NCI-H2107 (cell line): ENCODE results near the gene SHANK1.

ENCODE experiments used
- DNase-seq: peaks from one replicate; lab custom pipeline; 2025; lab: John Stamatoyannopoulos, UW

The SHANK1 gene

GRCh38 chr19:50659318-50660087 lies 60.1 kb downstream of the SHANK1 start:
- DNase-seq: no peak

GRCh38 chr19:50658441-50659317 lies 60.9 kb downstream of the SHANK1 start:
- DNase-seq: no peak

- DNase-seq: no peak
These were observed 61.7 kb downstream of the SHANK1 start for GRCh38 chr19:50657712-50658440.

- no peak for DNase-seq
These were observed 62.4 kb downstream of the SHANK1 start for GRCh38 chr19:50657222-50657669.

GRCh38 chr19:50654882-50655281 lies 64.7 kb downstream of the SHANK1 start:
- no peak for DNase-seq

GRCh38 chr19:50652722-50653121 lies 66.9 kb downstream of the SHANK1 start:
- DNase-seq: no peak

- no peak for DNase-seq
These were observed 68.4 kb downstream of the SHANK1 start for GRCh38 chr19:50651174-50651573.

- no peak for DNase-seq
These were observed 69.9 kb downstream of the SHANK1 start, which contains the start of gene C19orf81 for GRCh38 chr19:50649433-50650391. TSS of gene C19orf81 (plus strand) at chr19:50649445. CDS start at chr19:50649445, 0 bp downstream.

GRCh38 chr19:50648659-50649058 lies 70.9 kb downstream of the SHANK1 start:
- no peak for DNase-seq

- no peak for DNase-seq
These were observed 71.6 kb downstream of the SHANK1 start for GRCh38 chr19:50647879-50648615.

- no peak for DNase-seq
These were observed 73.4 kb downstream of the SHANK1 start for GRCh38 chr19:50646074-50646807.

GRCh38 chr19:50645107-50645506 lies 74.5 kb downstream of the SHANK1 start:
- no peak for DNase-seq

GRCh38 chr19:50644315-50644915 lies 75.2 kb downstream of the SHANK1 start:
- no peak for DNase-seq

GRCh38 chr19:50640368-50640767 lies 79.2 kb downstream of the SHANK1 start:
- DNase-seq: no peak

- DNase-seq: no peak
These were observed 80.2 kb downstream of the SHANK1 start, which contains the start of gene SYT3 for GRCh38 chr19:50639121-50640112. TSS of gene SYT3 (minus strand) at chr19:50639881. CDS start at chr19:50637411, 2,470 bp downstream.

- no peak for DNase-seq
These were observed 81.0 kb downstream of the SHANK1 start for GRCh38 chr19:50638600-50638999.

- no peak for DNase-seq
These were observed 83.1 kb downstream of the SHANK1 start for GRCh38 chr19:50636317-50637085.
